ENCODE data around the gene SPATA2L.

The SPATA2L gene

DNA sequence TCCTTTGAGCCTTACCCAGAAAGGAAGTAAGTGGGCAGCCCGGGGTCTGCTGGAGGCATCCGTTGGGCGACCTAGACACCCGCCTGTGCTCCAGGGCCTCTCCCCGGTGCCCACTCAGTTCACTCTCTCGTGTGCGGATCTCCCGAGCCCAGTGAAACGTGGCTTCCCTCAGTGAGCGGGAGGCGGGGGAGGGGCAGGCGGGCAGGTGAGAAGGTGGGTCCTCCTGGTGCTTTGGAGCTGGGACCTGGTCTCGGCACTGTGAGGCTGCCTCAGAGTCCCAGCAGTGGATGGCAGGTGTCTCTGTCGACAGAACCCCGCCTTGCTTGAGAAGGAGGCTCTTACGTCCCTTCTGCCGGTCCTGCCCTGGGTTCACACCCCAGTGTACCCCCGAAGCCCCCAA lies 27.8 kb upstream of the SPATA2L start:
- DNase-seq (ENCODE audit: low read depth in 3 of 3, low spot score in 1 of 3): no peak

DNA sequence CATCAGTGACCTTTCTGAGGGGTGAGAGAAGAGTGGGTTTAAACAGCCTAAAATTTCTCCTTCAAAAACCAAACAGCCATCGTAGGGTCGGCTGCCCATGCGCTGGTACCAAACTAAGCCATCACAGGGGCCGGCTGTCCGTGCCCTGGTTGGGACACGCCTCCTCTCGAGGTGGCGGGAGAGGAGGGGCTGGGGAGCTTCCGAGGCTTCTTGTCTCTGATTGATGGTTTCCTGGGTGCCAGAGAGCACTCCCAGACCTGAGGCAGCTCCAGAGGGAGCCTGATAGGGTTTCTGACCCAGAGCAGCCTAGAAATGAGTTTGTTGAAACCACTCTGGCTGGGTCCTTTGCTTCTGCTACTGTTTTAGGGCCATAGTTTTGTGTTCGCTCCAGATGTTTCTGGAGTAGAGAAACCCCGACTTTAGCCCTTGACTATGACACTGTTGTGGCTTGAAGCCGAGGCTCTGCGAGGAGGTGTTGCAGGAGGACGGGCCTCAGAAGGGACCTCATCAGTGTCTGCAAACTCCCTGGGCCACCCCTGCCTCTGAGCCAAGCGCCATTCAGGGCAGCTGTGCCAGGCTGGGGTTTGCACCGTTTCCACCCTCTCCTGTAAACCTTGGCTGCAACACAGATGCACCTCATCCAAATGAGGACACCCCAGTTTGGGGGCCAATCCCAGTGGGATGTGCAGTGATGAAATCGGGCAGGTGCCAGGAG lies 26.1 kb upstream of the SPATA2L start:
- DNase-seq (ENCODE audit: low read depth in 3 of 3, low spot score in 1 of 3): no peak

DNA sequence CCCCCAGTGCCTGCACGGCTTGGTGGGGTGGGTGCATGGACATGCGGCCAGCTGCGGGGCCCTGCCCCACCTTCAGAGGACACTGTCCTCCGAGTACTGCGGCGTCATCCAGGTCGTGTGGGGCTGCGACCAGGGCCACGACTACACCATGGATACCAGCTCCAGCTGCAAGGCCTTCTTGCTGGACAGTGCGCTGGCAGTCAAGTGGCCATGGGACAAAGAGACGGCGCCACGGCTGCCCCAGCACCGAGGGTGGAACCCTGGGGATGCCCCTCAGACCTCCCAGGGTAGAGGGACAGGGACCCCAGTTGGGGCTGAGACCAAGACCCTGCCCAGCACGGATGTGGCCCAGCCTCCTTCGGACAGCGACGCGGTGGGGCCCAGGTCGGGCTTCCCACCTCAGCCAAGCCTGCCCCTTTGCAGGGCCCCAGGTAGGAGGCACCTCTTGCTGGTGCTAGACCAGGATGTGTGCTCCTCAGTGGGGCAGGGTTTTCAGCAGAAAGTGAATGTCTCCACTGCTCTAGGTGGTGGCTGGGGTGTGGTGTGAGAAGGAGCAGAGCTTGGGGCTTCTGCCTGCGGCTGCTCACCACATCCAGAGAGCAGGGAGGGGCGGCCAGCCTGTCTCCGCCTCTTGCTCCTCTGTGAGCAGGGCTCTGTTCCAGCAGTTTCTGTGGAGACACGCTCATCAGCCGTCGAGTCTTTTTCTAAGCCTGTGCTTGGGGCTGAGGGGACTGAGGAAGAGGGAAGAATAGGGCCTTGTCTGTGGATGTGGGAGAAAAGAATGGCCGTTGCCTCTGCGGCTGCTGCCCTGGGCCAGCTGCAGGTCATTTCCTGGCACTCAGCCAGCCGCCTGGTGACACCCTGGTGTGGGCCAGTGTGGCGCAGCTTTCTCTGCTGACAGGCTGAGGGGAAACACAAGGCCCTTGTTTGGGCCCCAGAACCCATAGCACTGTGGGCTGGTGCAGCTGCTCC lies 22.1 kb upstream of the SPATA2L start:
- DNase-seq (ENCODE audit: low read depth in 3 of 3, low spot score in 1 of 3): peak in 2 of 3 donors; percentile 40 to 54

DNA sequence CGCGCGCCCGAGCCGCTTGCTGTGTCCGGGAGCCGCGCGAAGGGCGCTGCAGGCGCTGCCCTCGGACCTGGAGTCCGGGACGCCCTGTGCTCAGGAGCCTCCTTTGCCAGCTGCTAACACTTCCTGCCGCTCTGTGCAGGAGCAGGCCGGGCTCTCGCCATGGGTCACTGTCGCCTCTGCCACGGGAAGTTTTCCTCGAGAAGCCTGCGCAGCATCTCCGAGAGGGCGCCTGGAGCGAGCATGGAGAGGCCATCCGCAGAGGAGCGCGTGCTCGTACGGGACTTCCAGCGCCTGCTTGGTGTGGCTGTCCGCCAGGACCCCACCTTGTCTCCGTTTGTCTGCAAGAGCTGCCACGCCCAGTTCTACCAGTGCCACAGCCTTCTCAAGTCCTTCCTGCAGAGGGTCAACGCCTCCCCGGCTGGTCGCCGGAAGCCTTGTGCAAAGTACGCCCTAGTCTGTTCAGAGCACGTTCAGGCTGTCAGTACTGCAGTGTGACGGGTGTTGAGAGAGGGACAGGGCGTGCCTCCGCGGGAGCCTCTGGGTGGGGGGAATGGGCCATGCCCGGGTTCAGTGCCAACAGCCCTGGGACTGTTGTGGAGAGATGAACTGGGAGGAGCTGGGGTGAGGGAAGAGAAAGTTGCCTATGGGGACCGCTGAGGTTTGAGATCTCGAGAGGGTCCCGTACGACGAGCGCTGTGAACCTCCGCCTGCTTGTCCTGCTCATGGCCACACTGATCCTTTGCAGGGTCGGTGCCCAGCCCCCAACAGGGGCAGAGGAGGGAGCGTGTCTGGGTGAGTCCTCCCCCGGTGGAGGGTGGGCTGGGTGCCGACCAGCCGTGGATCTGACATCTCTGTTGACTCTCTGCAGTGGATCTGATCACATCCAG lies 21.1 kb upstream of the SPATA2L start:
- DNase-seq (ENCODE audit: low read depth in 3 of 3, low spot score in 1 of 3): peak; percentile 42 to 69 (median 44)

DNA sequence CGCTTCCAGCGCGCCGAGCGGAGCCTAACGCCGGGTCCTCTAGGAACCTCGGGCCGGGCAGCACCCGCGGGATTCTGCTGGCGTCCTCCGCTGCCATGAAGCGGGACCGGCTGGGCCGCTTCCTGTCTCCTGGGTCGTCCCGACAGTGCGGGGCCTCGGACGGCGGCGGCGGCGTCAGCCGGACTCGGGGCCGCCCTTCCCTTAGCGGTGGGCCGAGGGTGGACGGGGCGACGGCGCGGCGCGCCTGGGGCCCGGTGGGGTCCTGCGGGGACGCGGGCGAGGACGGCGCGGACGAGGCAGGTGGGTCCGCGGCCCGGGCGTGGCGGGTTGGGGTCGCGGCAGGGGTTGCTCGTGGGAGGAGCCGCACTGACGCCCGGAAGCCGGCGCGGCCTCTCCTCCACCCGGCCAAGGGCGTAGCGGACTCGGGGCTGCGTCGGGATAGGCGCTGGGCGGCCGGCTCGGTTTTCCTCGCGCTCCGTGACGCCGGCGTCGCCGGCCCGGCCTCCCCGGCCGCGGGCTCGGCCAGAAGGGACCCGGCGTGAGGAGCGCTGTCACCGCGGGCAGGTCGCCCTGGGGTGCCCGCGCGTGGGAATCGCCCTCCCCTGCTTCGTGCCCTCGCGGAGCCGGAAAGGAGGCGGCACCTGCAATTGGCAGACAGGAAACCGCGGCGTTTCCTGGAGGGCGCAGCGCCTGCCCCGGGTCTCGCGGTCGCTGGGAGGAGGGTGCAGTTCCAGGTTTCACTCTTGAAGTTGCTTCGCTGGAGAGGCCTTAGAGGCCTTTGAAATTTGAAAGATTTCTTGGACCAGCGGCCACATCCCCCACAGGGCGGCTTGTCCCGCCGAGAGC lies 20.3 kb upstream of the SPATA2L start:
- DNase-seq (ENCODE audit: low read depth in 3 of 3, low spot score in 1 of 3): peak; percentile 64 to 77 (median 77)

DNA sequence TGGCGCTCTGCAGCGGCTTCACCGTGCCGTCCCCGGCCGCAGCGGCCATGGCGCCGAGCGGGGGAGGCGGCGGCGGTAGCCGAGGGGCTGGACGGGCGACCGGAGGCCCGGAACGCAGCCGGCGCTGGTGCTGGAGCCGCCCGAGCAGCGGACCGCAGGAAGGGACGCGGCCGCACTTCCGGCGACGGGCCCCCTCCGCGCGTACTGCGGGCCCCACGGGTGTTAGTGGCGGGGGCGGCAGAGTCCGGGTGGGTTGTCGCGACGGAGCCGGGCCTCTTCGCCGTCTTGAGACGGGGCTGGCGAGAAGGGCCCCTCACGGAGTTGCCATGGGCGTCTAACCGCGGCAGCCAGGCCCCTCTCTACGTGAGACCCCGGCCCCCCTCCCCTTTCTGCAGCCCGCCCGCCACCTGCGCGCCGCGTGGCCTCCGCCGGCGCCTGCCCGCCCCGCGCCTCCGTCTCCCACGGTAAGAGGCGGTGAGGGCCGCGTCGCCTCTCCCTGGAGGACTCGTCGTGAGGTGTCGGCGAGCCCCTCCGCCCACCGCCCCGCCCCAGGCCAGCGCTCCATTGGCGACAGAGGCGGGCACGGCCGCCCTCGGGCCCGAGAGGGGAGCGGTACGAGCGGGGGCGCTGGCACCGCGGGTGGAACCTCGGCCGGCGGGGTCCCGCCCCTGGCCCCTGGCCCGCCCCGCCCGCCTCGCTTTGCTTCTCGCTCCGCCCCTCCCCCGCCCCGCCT lies 19.5 kb upstream of the SPATA2L start, which contains the start of the genes VPS9D1 and ZNF276:
TSS of gene VPS9D1 (minus strand) at position 86 of the 733 bp plus-strand sequence. CDS start at position 49, 37 bp downstream.
TSS of gene ZNF276 (plus strand) at position 725 of the 733 bp plus-strand sequence. CDS start 104 bp downstream, outside the sequence.
- peak in 2 of 3 donors; percentile 69 to 80 for DNase-seq (ENCODE audit: low read depth in 3 of 3, low spot score in 1 of 3)

DNA sequence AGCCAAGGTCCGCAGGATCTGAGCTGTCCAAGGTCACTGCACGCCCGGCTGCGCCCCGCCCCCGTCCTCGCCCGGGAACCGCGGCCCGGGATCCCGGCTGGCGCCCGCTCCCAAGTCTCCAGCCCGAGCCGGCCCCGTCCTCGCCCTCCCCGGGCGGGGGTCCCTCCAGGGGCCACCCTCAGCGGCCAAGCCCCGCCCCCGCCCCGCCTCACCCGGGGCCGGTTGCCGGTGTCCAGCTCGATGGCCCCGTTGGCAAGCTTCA lies 19.0 kb upstream of the SPATA2L start:
- DNase-seq (ENCODE audit: low read depth in 3 of 3, low spot score in 1 of 3): no peak

DNA sequence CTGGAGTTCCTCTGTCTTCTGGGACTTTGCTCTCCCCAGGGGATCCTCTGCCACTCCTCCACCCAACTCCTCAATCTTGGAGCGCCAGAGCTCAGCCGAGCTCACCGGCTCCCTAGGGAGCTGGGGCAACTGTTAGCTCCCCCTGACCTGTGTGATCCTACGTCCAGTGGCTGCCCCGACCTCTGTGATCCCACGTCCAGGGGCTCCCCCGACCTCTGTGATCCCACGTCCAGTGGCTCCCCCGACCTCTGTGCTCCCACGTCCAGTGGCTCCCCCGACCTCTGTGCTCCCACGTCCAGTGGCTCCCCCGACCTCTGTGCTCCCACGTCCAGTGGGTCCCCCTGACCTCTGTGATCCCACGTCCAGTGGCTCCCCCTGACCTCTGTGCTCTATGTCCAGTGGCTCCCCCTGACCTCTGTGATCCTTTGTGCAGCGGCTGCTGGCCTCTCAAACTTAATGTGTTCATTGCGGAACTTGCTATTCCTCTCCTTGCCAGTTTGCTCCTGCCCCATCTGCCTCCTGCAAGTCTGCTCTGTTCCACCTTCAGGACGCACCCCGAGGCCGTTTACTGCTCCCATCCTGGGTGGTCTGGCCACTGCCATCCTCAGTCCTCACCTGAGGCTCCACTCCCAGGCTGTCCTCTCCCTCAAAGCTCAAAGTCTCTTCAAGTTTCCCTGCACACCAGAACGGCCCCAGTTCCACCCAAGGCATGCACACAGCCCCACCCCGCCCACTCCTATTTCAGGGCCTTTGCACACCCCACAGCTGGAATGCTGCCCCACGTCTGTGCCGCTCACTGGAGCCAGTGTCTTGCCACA lies 16.4 kb upstream of the SPATA2L start:
- DNase-seq (ENCODE audit: low read depth in 3 of 3, low spot score in 1 of 3): no peak

DNA sequence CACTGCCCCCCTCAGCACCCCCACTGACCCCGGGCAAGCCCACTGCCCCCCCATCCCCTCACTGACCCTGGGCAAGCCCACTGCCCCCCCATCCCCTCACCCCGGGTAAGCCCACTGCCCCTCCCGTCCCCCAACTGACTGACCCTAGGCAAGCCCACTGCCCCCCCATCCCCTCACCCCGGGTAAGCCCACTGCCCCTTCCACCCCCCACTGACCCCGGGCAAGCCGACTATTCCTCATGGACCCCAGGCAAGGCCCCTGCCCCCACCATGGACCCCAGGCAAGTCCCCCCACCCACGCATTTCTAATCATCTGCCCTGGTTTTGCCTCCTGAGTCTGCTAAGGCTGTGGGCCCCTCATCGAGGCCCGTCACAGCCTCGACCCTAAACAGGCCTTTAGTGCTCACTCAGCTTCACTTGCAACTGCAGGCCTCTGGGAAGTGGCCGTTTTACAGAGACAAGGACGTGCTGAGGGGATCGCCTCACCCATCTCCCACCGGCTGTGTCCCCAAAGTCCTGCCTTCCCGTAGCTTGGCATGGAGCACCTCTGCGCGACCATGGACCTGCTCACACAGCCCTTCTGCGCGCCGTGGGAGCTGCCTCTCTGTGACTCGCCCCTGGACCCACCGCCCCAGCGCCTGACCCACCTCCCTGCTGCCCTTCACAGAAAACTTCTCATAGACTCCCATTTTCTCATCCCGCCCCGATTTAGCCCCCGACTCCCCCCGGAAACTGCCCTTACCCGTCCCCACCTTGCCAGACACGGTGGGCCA lies 15.6 kb upstream of the SPATA2L start:
- no peak for DNase-seq (ENCODE audit: low read depth in 3 of 3, low spot score in 1 of 3)

DNA sequence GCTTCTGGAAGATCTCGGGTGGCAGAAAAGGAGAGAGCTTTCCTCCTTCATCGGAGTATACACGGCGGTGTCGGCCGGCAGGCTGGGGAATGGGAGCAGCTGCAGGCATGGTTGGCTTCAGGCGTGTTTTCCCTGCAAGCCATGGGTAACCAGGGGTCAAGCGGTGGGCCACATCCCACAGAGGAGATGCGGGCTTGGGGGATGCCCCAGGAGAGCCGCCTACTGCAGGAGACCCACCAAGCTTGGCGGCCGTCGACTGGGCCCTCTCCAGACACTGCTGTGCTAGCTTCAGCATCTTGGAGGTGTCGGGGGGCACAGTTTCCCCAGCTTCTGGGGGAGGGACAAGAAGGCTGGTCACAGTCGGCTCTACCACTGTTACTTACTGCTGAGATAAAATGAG lies 15.0 kb upstream of the SPATA2L start:
- DNase-seq (ENCODE audit: low read depth in 3 of 3, low spot score in 1 of 3): no peak

DNA sequence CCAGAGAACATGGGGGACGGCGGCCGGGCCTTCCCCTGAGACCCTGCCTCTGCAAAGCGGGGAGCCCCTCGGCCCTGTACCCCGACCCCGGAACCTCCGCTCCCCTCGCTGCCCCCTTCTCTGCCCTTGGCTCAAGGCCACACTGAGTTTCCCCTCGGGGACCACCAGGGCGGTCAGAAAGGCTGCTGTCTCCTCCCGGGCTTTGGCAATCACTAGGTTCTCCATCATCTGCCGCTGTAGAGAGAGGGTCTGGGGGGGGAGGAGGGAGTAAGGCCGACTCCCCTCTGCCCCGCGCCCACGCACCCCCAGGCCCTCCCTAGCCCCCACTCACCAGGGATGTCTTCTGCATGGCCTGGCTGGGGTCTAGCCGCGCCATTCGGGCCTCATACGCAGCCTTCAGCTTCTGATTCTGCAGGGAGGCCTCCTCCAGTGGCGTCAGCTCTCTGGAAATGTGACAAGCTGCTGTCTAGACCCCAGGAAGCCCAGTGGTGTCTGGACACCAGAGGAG lies 10.8 kb upstream of the SPATA2L start:
- DNase-seq (ENCODE audit: low read depth in 3 of 3, low spot score in 1 of 3): no peak

DNA sequence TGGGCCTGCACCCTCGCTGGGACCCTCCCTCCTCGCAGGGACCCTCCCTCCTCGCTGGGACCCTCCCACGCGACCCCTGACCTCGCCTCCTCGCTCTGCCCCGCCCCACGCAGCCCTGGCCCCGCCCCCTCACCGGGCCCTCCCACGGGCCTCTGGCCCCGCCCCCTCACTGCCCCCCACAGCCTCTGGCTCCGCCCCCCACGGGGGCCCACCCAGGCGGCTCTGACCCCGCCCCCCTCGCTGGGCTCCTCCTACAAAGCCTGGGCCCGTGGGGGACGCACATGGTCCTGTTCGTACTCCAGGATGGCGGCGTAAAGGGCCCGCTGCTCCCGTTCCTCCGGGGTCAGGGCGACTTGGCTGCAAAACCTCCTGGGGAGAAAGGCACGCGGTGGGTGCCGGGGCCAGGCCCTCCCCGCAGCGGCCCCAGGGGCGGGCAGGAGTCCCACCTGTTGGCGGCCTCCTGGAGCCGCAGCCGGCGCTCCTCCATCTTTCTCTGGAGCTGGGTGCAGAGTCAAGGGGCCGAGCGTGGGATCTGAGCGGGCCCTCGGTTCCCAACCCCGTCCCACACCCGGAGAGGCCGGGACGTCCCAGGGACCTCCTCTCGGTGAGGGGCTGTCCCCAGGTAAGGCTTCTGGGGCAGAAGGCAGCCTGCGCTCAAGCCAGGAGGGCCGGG lies 10.2 kb upstream of the SPATA2L start:
- peak in 2 of 3 donors; percentile 57 to 69 for DNase-seq (ENCODE audit: low read depth in 3 of 3, low spot score in 1 of 3)

DNA sequence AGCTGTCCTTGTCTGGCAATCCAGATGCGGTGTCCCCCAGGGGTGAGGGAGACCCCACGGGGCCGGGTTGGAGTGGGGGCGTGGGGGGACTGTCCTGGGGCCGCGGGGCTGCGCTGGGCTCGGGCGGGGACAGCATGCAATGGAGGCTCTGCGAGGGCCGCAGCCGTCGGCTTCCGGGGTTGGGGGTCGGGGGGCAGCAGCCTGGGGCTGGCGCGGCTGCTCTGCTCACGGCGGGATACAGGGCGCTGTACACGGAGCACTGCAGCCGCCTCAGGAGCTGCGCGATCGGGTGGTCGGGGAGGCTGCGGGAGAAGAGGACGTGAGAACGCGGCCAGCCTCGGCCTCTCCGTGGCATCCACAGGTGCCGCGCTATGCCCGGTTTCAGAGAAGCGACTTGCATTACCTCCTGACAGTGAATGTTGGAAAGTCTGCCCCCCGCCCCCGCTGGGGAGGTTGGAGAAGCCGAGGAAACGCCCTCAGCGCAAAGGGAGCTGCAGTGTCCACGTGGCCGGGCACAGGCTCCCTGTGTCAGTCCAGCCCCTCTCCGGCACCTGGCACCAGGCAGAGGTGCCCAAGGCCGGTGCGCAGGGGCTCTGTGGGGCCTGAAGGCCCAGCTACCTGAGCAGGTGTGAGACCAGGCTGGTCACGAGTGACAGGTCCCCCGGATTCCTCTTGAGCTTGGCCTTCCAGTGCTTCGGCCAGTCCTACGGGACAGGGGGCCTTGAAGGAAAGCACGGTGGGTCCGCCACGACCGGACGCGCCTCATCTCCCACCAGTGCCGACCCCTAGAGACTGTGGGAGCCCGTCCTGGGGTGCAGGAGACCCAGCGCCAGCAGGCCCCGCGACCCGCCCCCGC lies 9.4 kb upstream of the SPATA2L start:
- DNase-seq (ENCODE audit: low read depth in 3 of 3, low spot score in 1 of 3): no peak

DNA sequence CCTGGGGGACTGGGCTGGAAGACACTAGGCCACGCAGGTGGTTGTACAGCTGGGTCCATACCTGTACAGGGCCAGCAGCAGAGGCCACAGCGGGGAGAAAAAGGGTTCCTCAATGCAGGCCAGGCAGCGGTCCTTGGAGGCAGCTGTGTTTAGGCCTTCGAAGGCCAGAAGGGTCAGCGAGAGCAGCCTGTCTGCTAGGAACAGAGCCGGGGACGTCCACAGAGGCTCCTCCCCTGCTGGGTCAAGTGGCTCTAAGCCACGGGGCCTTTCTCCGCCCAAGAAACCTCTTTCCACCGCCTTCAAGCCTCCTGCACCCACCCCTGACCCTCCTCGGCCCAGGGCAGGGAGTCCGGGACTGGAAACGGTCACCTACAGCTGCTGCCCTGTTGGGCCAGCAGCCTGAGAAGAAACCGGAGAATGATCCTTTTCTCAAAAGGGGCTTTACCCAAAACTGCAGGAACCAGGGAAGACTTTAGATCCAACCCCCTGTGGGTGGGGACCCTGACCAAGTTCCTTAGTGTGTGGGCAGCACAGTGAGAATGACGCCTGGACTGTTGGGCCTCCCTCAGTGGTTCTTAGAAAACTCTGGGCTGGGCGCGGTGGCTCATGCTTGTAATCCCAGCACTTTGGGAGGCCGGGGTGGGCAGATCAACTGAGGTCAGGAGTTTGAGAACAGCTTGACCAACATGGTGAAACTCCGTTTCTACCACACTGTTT lies 8.4 kb upstream of the SPATA2L start:
- DNase-seq (ENCODE audit: low read depth in 3 of 3, low spot score in 1 of 3): no peak

DNA sequence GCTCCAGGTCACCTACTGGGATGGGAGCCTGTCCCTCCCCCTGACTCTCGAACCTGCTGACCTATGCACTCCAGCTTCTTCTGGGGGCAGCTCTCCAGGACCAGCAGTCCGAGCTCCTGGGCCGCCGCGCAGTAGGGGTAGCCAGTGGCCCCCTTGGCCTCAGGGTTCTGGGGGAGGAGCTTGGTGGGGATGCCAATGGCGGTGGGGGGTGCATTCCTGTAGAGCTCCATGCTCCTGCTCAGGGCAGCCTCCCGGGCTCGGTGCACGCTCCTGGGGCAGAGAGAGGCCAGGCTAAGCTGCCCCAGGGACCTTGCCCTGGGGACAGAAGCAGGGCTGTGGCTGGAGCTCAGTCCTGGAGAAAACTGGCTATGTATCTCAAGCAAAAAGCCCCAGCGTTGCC lies 7.7 kb upstream of the SPATA2L start:
- DNase-seq (ENCODE audit: low read depth in 3 of 3, low spot score in 1 of 3): no peak

DNA sequence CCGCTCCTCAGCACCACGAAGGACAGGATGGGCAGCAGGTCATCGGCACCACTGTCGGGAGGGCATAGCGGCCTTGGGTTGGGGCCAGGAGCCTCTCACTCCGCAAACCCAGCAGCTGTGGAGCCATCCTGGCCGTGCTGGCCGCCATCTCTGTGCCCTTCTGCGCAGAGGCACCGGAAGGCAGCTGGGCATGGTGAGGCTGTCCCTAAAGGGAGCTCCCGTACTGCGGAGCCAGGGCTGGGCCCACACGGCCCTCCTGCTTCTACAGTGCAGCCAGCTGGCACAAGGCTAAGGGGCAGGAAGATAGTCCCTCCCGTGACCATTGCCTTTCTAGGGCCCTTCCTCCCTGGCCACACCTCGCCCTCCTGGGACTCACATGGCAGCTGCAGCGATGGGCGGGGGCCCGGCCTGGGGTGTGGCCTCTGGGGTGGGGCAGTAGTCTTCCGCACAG lies 7.0 kb upstream of the SPATA2L start:
- no peak for DNase-seq (ENCODE audit: low read depth in 3 of 3, low spot score in 1 of 3)

All from stimulated activated CD4-positive, alpha-beta T cell treated with anti-CD3 and anti-CD28 coated beads, TNF-alpha, amount 100 ng/mL, for 1 hour (primary cell).